A549 (cell line): ENCODE measurements around the gene CCDC30. TPM values are rescaled to one million over a fixed set of nuclear protein-coding genes. Genes with fewer than 3 reads are reported as not detected.

Experiments used
- ATAC-seq, 2 experiments: fragments of 200-7000 bp in 1 of 2; fragments of >200 bp in 1 of 2; cut with Nextera tagmentation in 1 of 2; cut with Tn5 transposase in 1 of 2; 3 replicates each; pipeline versions ENCODE4 v1.8.0 to v1.9.1; 2018 to 2020; ENCODE audit warnings: mild to moderate bottlenecking in 1 of 2, moderate library complexity in 1 of 2
- CTCF ChIA-PET: fragments of 300-600 bp; sonication (Branson Sonifier 250); formaldehyde crosslinking; extraction: SDS; loops from one replicate; lab custom pipeline; 2021; ENCODE audit warnings: antibody characterized with exemption, inconsistent platforms; lab: Yijun Ruan, JAX
- POLR2A ChIA-PET: fragments of 350-600 bp; formaldehyde crosslinking; extraction: SDS; loops from one replicate; lab custom pipeline; 2021; ENCODE audit warnings: antibody characterized with exemption, inconsistent platforms; lab: Yijun Ruan, JAX
- DNase-seq, 2 experiments: peaks; one replicate each; pipeline versions ENCODE4 v3.0.0 to v3.0.0-alpha.2; 2011 to 2016; ENCODE audit warnings: low read depth in 1 of 2, low spot score in 1 of 2
- FAIRE-seq: peaks from 2 replicates; lab custom pipeline; 2011; peaks lifted over from hg19 to GRCh38; lab: Jason Lieb, UNC
- H3K27ac ChIP-seq, 2 experiments: fragments of >200 bp; sonication (Bioruptor Twin); formaldehyde crosslinking; 3 replicates each; pipeline ENCODE4 v1.5.1; 2016 to 2017
- H3K4me1 ChIP-seq: fragments of >200 bp; sonication (Bioruptor Twin); formaldehyde crosslinking; 3 replicates; pipeline ENCODE4 v1.6.1; 2016
- H3K4me2 ChIP-seq: fragments of >200 bp; sonication (Bioruptor Twin); formaldehyde crosslinking; 3 replicates; pipeline ENCODE4 v1.6.1; 2016
- H3K4me3 ChIP-seq: fragments of >200 bp; sonication (Bioruptor Twin); formaldehyde crosslinking; 3 replicates; pipeline ENCODE4 v1.5.1; 2016
- H3K9me3 ChIP-seq: fragments of >200 bp; sonication (Bioruptor Twin); formaldehyde crosslinking; 3 replicates; pipeline ENCODE4 v1.6.1; 2016
- BCL3 ChIP-seq: fragments of >200 bp; sonication (Bioruptor Twin); formaldehyde crosslinking; IDR thresholded peaks from 3 replicates; pipeline ENCODE4 v1.6.1; 2016
- BHLHE40 ChIP-seq: IDR thresholded peaks from 2 replicates; pipeline ENCODE4 v1.6.1; 2012; ENCODE audit warnings: low read depth, low read length, inconsistent platforms
- CBX8 ChIP-seq: fragments of 200-600 bp; sonication (generic); IDR thresholded peaks from 2 replicates; pipeline ENCODE4 v1.6.1; 2016
- CHD2 ChIP-seq: fragments of 150-350 bp; IDR thresholded peaks from 2 replicates; pipeline ENCODE4 v1.6.1; 2014; ENCODE audit warnings: low read length; ENCODE audit not compliant: partially characterized antibody
- CTCF ChIP-seq: fragments of >200 bp; sonication (Bioruptor Twin); formaldehyde crosslinking; IDR thresholded peaks from 3 replicates; pipeline ENCODE4 v1.5.1; 2016
- EP300 ChIP-seq, 2 experiments: fragments of >200 bp; sonication (Bioruptor Twin); formaldehyde crosslinking; IDR thresholded peaks; 2 replicates in 1 of 2; 3 replicates in 1 of 2; pipeline ENCODE4 v1.6.1; 2016 to 2017
- ESRRA ChIP-seq: fragments of 150-350 bp; IDR thresholded peaks from 2 replicates; pipeline ENCODE4 v1.6.1; 2014; ENCODE audit warnings: mild to moderate bottlenecking, low read length, borderline replicate concordance
- FOSB ChIP-seq: fragments of 250-450 bp; sonication (Bioruptor Pico); IDR thresholded peaks from 2 replicates; pipeline ENCODE4 v1.5.0; 2020; ENCODE audit warnings: mild to moderate bottlenecking, moderate library complexity
- FOSL2 ChIP-seq, 2 experiments: fragments of 450-650 bp in 1 of 2; fragments of >200 bp in 1 of 2; sonication (Bioruptor Twin) in 1 of 2; formaldehyde crosslinking; IDR thresholded peaks; 2 replicates each; pipeline versions ENCODE4 v1.5.0 to v1.6.1; 2016 to 2020; ENCODE audit warnings: mild to moderate bottlenecking in 1 of 2, moderate library complexity in 1 of 2
- GATA3 ChIP-seq: IDR thresholded peaks from 2 replicates; pipeline ENCODE4 v1.6.1; 2012; ENCODE audit warnings: borderline replicate concordance
- HDAC2 ChIP-seq: fragments of 200-600 bp; sonication (generic); IDR thresholded peaks from 2 replicates; pipeline ENCODE4 v1.6.1; 2016
- HEYL ChIP-seq: fragments of 250-450 bp; sonication (Bioruptor Pico); IDR thresholded peaks from 2 replicates; pipeline ENCODE4 v1.8.0; 2021; ENCODE audit warnings: mild to moderate bottlenecking, moderate library complexity
- JUN ChIP-seq, 2 experiments: fragments of >200 bp; sonication (Bioruptor Twin); formaldehyde crosslinking; IDR thresholded peaks; 2 replicates in 1 of 2; 3 replicates in 1 of 2; pipeline ENCODE4 v1.6.1; 2016 to 2017
- JUNB ChIP-seq: fragments of >200 bp; sonication (Bioruptor Twin); formaldehyde crosslinking; IDR thresholded peaks from 2 replicates; pipeline ENCODE4 v1.6.1; 2016
- KDM1A ChIP-seq: fragments of 200-600 bp; sonication (generic); IDR thresholded peaks from 2 replicates; pipeline ENCODE4 v1.6.1; 2016; ENCODE audit warnings: low read depth, mild to moderate bottlenecking
- MAFK ChIP-seq: fragments of 450-650 bp; IDR thresholded peaks from 2 replicates; pipeline ENCODE4 v1.6.1; 2014; ENCODE audit not compliant: partially characterized antibody
- MAZ ChIP-seq: fragments of 150-350 bp; IDR thresholded peaks from 2 replicates; pipeline ENCODE4 v1.6.1; 2014; ENCODE audit warnings: antibody characterized with exemption, low read depth, low read length, borderline replicate concordance
- NFE2L2 ChIP-seq: fragments of 150-350 bp; conservative IDR thresholded peaks from 2 replicates; pipeline ENCODE4 v1.6.1; 2014; ENCODE audit warnings: low read length
- PHF8 ChIP-seq: fragments of 200-600 bp; sonication (generic); IDR thresholded peaks from 2 replicates; pipeline ENCODE4 v1.6.1; 2016; ENCODE audit warnings: low read depth, mild to moderate bottlenecking, antibody characterized with exemption, moderate library complexity, borderline replicate concordance
- POLR2A ChIP-seq: IDR thresholded peaks from 2 replicates; pipeline ENCODE4 v1.6.1; 2012; ENCODE audit warnings: mild to moderate bottlenecking, low read length
- RAD21 ChIP-seq, 2 experiments: fragments of >200 bp in 1 of 2; sonication (Bioruptor Twin) in 1 of 2; formaldehyde crosslinking in 1 of 2; IDR thresholded peaks in 1 of 2; conservative IDR thresholded peaks in 1 of 2; 2 replicates in 1 of 2; 3 replicates in 1 of 2; pipeline ENCODE4 v1.6.1; 2012 to 2018; ENCODE audit warnings: inconsistent platforms in 1 of 2
- RFX5 ChIP-seq: fragments of 450-650 bp; IDR thresholded peaks from 2 replicates; pipeline ENCODE4 v1.7.1; 2014; ENCODE audit warnings: antibody characterized with exemption, mild to moderate bottlenecking, moderate library complexity
- TFCP2L1 ChIP-seq: fragments of 250-450 bp; sonication (Bioruptor Pico); IDR thresholded peaks from 2 replicates; pipeline ENCODE4 v1.5.0; 2021; ENCODE audit warnings: mild to moderate bottlenecking
- TP53 ChIP-seq: fragments of 250-450 bp; sonication (Bioruptor Pico); IDR thresholded peaks from 2 replicates; pipeline ENCODE4 v1.5.0; 2021; ENCODE audit warnings: mild to moderate bottlenecking, moderate library complexity
- ZC3H11A ChIP-seq: fragments of 450-650 bp; IDR thresholded peaks from 2 replicates; pipeline ENCODE4 v1.6.1; 2014; ENCODE audit warnings: antibody characterized with exemption, mild to moderate bottlenecking
- WGBS: methylation state at CpG from one replicate; pipeline ENCODE4 v1.1.6; 2017; ENCODE audit errors: missing lambda C conversion rate; 5-methylcytosine and 5-hydroxymethylcytosine counted together
- polyA plus RNA-seq, 4 experiments: library from polyadenylated mRNA; depleted of rRNA in 3 of 4; stranded (reverse); fragments of >200 nt; fragmentation: RNase III in 1 of 4; extraction: RNeasy Plus Mini Kit Qiagen cat#74134 plus additional on column Dnase treatment in 1 of 4; gene quantifications; 2 replicates in 3 of 4; 3 replicates in 1 of 4; pipeline ENCODE4 v1.2.3, GENCODE V29; 2011 to 2017
- TF ChIP-seq, protein P1 (sequence below): IDR thresholded peaks from 2 replicates; pipeline ENCODE4 v1.6.1; 2012
- TF ChIP-seq, protein P2 (sequence below): IDR thresholded peaks from 2 replicates; pipeline ENCODE4 v1.6.1; 2012; ENCODE audit warnings: low read depth, borderline replicate concordance
- TF ChIP-seq, protein P3 (sequence below): fragments of 250-450 bp; sonication (Bioruptor Pico); IDR thresholded peaks from 2 replicates; pipeline ENCODE4 v1.5.0; 2020; ENCODE audit warnings: low read depth, mild to moderate bottlenecking, moderate library complexity

The CCDC30 gene
- polyA plus RNA-seq, 2 of the 4 experiments (the other 2 are of a cell fraction) = 0.75 to 1.6 TPM

DNA sequence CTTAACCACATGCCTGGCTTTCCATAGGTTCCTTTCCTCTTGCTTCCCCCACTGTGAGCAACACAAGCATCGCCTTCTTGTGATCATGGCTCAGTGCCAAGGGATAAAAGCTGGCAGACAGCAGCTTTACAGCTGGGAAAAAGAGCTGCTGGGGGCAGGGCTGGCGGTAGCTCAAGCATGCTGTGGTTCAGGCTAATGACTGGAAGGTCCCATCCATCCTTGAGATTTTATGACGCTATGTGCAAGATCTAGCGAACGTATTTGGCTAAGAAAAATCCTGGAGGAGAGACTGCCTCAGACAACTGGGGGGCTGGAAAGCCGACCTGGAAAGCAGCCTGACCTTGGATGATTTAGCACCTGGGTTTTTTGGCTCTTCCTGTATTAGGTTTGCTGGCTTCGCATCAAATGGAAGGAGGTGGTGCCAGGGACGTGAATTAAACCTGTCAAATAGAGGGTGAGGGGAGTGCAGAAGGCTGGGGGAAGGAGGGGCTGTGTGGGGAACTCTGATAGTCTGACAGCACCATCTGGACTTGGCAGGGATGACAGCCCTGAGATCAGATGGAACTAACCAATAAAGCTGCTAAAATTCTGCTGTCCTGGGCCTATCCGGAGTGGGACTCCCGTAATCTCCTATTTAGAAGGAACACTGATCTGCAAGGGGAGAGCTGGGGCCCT lies 42.0 kb upstream of the CCDC30 start:
- Histone ChIP-seq H3K27ac (no peak overlapping the region), H3K9me3 (no peaks in the 10 kb centered on the region), H3K4me3 (no peak overlapping the region), H3K4me2 (no peak overlapping the region)
- WGBS = 80% methylated on average over 9 of the region's 10 CpGs
- no peak for DNase-seq
- no peak for FAIRE-seq
- ChIA-PET POLR2A (no interaction called here), CTCF (interaction anchor here (0.8 kb wide), 1 partner anchor 12 kb away, joined by 3 read pairs; no protein-coding TSS in a partner anchor)
- no peak for TF ChIP-seq RFX5
- no peak for TF ChIP-seq GATA3
- TF ChIP-seq, all 56 proteins: peak for 0
- no peaks in the 10 kb centered on the region for H3K4me1 ChIP-seq
- no peak for ATAC-seq

DNA sequence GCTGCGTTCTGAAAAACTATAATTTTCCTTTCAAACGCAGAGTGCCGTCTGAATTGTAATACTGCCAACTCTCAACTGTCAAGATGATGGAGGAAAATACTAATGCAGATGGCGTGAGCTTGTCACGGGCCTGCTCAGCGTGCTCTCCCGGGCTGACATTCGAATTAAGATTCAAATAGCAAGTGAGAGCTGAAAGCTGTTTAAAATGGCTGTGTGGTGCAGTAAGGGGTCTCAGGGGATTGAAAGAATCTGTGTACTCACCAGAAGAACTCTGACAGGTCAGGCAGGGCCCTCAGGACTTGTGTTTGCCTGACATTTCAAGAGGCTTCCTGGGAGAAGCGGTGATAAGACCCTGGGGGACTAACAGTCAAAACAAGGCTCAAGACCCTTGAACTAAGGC lies 40.3 kb upstream of the CCDC30 start:
- Histone ChIP-seq H3K4me3 (no peak overlapping the region), H3K9me3 (no peaks in the 10 kb centered on the region), H3K4me1 (no peaks in the 10 kb centered on the region), H3K4me2 (no peak overlapping the region), H3K27ac (no peak overlapping the region)
- 90% methylated on average over 9 of the region's 9 CpGs for WGBS
- ATAC-seq (no peak), FAIRE-seq (no peak), DNase-seq (no peak)
- CTCF ChIA-PET = no interaction called here
- TF ChIP-seq CBX8 = no peak
- TF ChIP-seq, protein P1, sequence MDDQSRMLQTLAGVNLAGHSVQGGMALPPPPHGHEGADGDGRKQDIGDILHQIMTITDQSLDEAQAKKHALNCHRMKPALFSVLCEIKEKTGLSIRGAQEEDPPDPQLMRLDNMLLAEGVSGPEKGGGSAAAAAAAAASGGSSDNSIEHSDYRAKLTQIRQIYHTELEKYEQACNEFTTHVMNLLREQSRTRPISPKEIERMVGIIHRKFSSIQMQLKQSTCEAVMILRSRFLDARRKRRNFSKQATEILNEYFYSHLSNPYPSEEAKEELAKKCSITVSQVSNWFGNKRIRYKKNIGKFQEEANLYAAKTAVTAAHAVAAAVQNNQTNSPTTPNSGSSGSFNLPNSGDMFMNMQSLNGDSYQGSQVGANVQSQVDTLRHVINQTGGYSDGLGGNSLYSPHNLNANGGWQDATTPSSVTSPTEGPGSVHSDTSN = no peak
- no peak for TF ChIP-seq GATA3
- TF ChIP-seq, protein P2, sequence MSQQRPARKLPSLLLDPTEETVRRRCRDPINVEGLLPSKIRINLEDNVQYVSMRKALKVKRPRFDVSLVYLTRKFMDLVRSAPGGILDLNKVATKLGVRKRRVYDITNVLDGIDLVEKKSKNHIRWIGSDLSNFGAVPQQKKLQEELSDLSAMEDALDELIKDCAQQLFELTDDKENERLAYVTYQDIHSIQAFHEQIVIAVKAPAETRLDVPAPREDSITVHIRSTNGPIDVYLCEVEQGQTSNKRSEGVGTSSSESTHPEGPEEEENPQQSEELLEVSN = no peak
- no peak for TF ChIP-seq BHLHE40
- no peak for TF ChIP-seq EP300 (IDR thresholded peaks at IDR 0.05)
- no peak for TF ChIP-seq JUNB
- no peak for TF ChIP-seq CTCF
- no peak for TF ChIP-seq HEYL
- no peak for TF ChIP-seq KDM1A
- TF ChIP-seq FOSB (CRISPR knock-in tag) = no peak
- TF ChIP-seq ESRRA = no peak
- no peak for TF ChIP-seq ZC3H11A
- TF ChIP-seq HDAC2 = no peak
- TF ChIP-seq MAZ = no peak
- no peak for TF ChIP-seq TP53
- no peak for TF ChIP-seq CHD2
- TF ChIP-seq MAFK = no peak
- no peak for TF ChIP-seq JUN (IDR thresholded peaks at IDR 0.05)
- no peak for TF ChIP-seq POLR2A
- POLR2A ChIA-PET = no interaction called here

DNA sequence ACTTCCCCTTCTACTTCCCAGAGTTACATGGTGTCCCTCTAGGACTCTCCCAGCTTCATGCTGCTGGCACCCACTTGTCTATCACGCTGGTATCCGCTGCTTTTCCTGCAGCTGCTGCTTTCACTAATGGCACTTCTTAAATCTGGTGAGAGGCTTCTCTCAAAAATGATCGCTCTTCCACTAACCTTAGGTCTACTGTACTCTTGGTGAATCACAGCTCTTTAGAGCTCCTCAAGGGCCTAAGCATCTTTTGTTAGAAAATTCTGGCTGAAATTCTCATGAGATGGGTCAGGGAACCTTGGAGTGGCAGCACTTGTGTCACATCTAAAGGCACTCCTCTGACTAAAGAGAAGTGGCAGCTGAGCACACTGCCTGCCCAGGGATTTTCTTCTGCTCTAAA lies 39.4 kb upstream of the CCDC30 start:
- CTCF ChIA-PET = no interaction called here
- TF ChIP-seq RAD21 (conservative IDR thresholded peaks at IDR 0.05 in 1 of 2, IDR thresholded peaks at IDR 0.05 in 1 of 2) = no peak
- no peak for TF ChIP-seq TP53
- TF ChIP-seq ZC3H11A = no peak
- TF ChIP-seq PHF8 = no peak
- TF ChIP-seq HDAC2 = no peak
- no peak for TF ChIP-seq MAZ
- no peak for TF ChIP-seq EP300 (IDR thresholded peaks at IDR 0.05)
- no peak for TF ChIP-seq NFE2L2
- TF ChIP-seq BCL3 = no peak
- TF ChIP-seq FOSL2 (IDR thresholded peaks at IDR 0.05) = no peak
- TF ChIP-seq FOSL2 (CRISPR knock-in tag; IDR thresholded peaks at IDR 0.05) = no peak
- TF ChIP-seq, protein P3, sequence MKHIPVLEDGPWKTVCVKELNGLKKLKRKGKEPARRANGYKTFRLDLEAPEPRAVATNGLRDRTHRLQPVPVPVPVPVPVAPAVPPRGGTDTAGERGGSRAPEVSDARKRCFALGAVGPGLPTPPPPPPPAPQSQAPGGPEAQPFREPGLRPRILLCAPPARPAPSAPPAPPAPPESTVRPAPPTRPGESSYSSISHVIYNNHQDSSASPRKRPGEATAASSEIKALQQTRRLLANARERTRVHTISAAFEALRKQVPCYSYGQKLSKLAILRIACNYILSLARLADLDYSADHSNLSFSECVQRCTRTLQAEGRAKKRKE = no peak
- no peak for TF ChIP-seq RFX5
- no peak for TF ChIP-seq CBX8
- no peak for TF ChIP-seq TFCP2L1 (CRISPR knock-in tag)
- TF ChIP-seq HEYL = no peak

More for the DNA sequence above, 39.4 kb upstream of the CCDC30 start:
- DNase-seq (no peak), ATAC-seq (no peak), FAIRE-seq (no peak)
- POLR2A ChIA-PET = no interaction called here
- Histone ChIP-seq H3K27ac (no peak overlapping the region), H3K4me3 (no peak overlapping the region), H3K4me2 (no peak overlapping the region), H3K9me3 (no peaks in the 10 kb centered on the region), H3K4me1 (no peaks in the 10 kb centered on the region)
- WGBS = 74% methylated on average over 3 of the region's 3 CpGs
